ENCODE results near the gene BACH2.

DNA sequence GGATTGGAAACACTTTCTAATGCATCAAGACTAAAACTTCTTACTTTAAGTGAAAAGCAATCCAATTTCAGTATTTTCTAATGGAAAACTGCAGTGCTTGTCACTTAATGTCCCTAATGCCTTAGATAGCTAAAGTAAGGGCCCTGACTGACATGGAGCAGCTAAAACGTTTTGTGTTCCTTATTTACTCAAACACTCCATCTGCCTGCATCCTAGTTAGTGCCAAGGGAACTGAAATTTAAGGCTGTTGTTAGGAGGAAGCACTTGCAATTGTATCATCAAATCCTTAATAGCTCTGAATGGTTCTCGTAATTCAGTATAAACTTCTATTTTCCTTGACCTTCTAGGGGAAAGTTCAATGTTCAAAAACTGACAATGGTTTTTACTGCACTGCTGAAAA, 274.9 kb downstream of the BACH2 start:
- TF ChIP-seq, protein P1, sequence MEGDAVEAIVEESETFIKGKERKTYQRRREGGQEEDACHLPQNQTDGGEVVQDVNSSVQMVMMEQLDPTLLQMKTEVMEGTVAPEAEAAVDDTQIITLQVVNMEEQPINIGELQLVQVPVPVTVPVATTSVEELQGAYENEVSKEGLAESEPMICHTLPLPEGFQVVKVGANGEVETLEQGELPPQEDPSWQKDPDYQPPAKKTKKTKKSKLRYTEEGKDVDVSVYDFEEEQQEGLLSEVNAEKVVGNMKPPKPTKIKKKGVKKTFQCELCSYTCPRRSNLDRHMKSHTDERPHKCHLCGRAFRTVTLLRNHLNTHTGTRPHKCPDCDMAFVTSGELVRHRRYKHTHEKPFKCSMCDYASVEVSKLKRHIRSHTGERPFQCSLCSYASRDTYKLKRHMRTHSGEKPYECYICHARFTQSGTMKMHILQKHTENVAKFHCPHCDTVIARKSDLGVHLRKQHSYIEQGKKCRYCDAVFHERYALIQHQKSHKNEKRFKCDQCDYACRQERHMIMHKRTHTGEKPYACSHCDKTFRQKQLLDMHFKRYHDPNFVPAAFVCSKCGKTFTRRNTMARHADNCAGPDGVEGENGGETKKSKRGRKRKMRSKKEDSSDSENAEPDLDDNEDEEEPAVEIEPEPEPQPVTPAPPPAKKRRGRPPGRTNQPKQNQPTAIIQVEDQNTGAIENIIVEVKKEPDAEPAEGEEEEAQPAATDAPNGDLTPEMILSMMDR (IDR thresholded peaks at IDR 0.05 in 4 of 5, conservative IDR thresholded peaks at IDR 0.05 in 1 of 5) = no peak
- no peak for TF ChIP-seq POLR2A (IDR thresholded peaks at IDR 0.05)
